H1 (cell line): ENCODE data around the gene KCNJ4. TPM values are rescaled to one million over a fixed set of nuclear protein-coding genes. Genes with fewer than 3 reads are reported as not detected.

Experiments
- CTCF ChIA-PET: fragments of 300-600 bp; sonication (Branson Sonifier 250); formaldehyde crosslinking; loops from one replicate; lab custom pipeline; 2021; ENCODE audit not compliant: partially characterized antibody; lab: Charles Lee
- POLR2A ChIA-PET: fragments of 300-600 bp; sonication (Branson Sonifier 250); formaldehyde crosslinking; loops from one replicate; lab custom pipeline; 2021; ENCODE audit warnings: inconsistent platforms; ENCODE audit not compliant: partially characterized antibody; lab: Charles Lee
- DNase-seq, 2 experiments: peaks; one replicate each; pipeline versions ENCODE4 v3.0.0 to v3.0.0-alpha.2; 2010 to 2022; ENCODE audit warnings: low spot score in 2 of 2, low read depth in 1 of 2, mixed read lengths in 1 of 2
- FAIRE-seq: peaks from 2 replicates; lab custom pipeline; 2011; peaks lifted over from hg19 to GRCh38; lab: Jason Lieb, UNC
- H2AFZ ChIP-seq: 2 replicates; pipeline ENCODE4 v1.8.1; 2012; ENCODE audit warnings: low read length, inconsistent platforms
- H2AK5ac ChIP-seq: 2 replicates; pipeline ENCODE4 v1.6.1; 2013; ENCODE audit warnings: low read depth, low read length
- H2BK120ac ChIP-seq: replicated peaks from 2 replicates; pipeline ENCODE3; 2013; ENCODE audit warnings: low read depth, low read length, inconsistent platforms
- H2BK12ac ChIP-seq: 2 replicates; pipeline ENCODE4 v1.6.1; 2013; ENCODE audit warnings: low read depth, low read length
- H2BK15ac ChIP-seq: 2 replicates; pipeline ENCODE4 v1.6.1; 2013; ENCODE audit warnings: low read length
- H2BK20ac ChIP-seq: 2 replicates; pipeline ENCODE4 v1.6.1; 2013; ENCODE audit warnings: low read length
- H2BK5ac ChIP-seq: 2 replicates; pipeline ENCODE4 v1.6.1; 2013; ENCODE audit warnings: low read depth, low read length
- H3K14ac ChIP-seq: 2 replicates; pipeline ENCODE4 v1.6.1; 2013; ENCODE audit warnings: inconsistent platforms; ENCODE audit not compliant: insufficient read length
- H3K18ac ChIP-seq: 2 replicates; pipeline ENCODE4 v1.6.1; 2013; ENCODE audit warnings: low read length; ENCODE audit errors: extremely low read depth
- H3K23ac ChIP-seq: 2 replicates; pipeline ENCODE4 v1.6.1; 2013; ENCODE audit warnings: inconsistent platforms; ENCODE audit not compliant: insufficient read length
- H3K23me2 ChIP-seq: 2 replicates; pipeline ENCODE4 v1.6.1; 2013; ENCODE audit warnings: low read depth, low read length
- H3K27ac ChIP-seq: 2 replicates; pipeline ENCODE4 v1.6.1; 2011; ENCODE audit warnings: low read depth, low read length, inconsistent platforms
- H3K27me3 ChIP-seq, 4 experiments: replicated peaks in 1 of 4; 1 replicate in 1 of 4; 2 replicates in 3 of 4; pipeline versions ENCODE4 v1.6.1 to v1.8.1; 2011 to 2013; ENCODE audit warnings: low read length in 3 of 4, mild to moderate bottlenecking in 3 of 4, inconsistent platforms in 2 of 4, mixed read lengths in 2 of 4, moderate library complexity in 1 of 4; ENCODE audit not compliant: control insufficient read depth in 3 of 4, insufficient read depth in 3 of 4; ENCODE audit errors: extremely low read depth in 1 of 4
- H3K36me3 ChIP-seq, 4 experiments: 2 replicates each; pipeline versions ENCODE4 v1.6.1 to v1.8.1; 2011 to 2013; ENCODE audit warnings: mild to moderate bottlenecking in 4 of 4, low read length in 3 of 4, moderate library complexity in 2 of 4, control low read depth in 1 of 4, inconsistent platforms in 1 of 4; ENCODE audit not compliant: insufficient read depth in 4 of 4, control insufficient read depth in 2 of 4
- H3K4ac ChIP-seq: replicated peaks from 2 replicates; pipeline ENCODE3; 2013; ENCODE audit warnings: low read length, low read depth, mixed read lengths, inconsistent platforms; ENCODE audit not compliant: insufficient read length
- H3K4me1 ChIP-seq, 4 experiments: replicated peaks in 1 of 4; 1 replicate in 1 of 4; 2 replicates in 3 of 4; pipeline versions ENCODE4 v1.6.1 to v1.8.1; 2011 to 2013; ENCODE audit warnings: low read length in 3 of 4, inconsistent platforms in 2 of 4, mixed read lengths in 1 of 4; ENCODE audit not compliant: insufficient read depth in 4 of 4, control insufficient read depth in 3 of 4
- H3K4me2 ChIP-seq, 2 experiments: 2 replicates each; pipeline versions ENCODE4 v1.6.1 to v1.8.1; 2011 to 2013; ENCODE audit warnings: low read depth in 2 of 2, low read length in 2 of 2, control low read depth in 1 of 2, inconsistent platforms in 1 of 2, mild to moderate bottlenecking in 1 of 2; ENCODE audit not compliant: insufficient read depth in 1 of 2
- H3K4me3 ChIP-seq, 4 experiments: fragments of 200-600, 300-600 bp in 1 of 4; sonication (generic), shearing (Covaris generic), sonication (Bioruptor Twin) in 1 of 4; 2 replicates each; pipeline versions ENCODE4 v1.5.1 to v1.8.1; 2011 to 2016; ENCODE audit warnings: low read length in 4 of 4, low read depth in 3 of 4, control low read depth in 2 of 4, inconsistent platforms in 2 of 4, mild to moderate bottlenecking in 2 of 4, mixed read lengths in 1 of 4, moderate library complexity in 1 of 4; ENCODE audit not compliant: insufficient read depth in 2 of 4; ENCODE audit errors: extremely low read depth in 1 of 4
- H3K56ac ChIP-seq: replicated peaks from 2 replicates; pipeline ENCODE3; 2013; ENCODE audit warnings: low read depth, mild to moderate bottlenecking, mixed read lengths, low read length, inconsistent platforms; ENCODE audit not compliant: insufficient read length
- H3K79me1 ChIP-seq: 2 replicates; pipeline ENCODE4 v1.6.1; 2013; ENCODE audit warnings: low read depth, low read length, control low read depth
- H3K79me2 ChIP-seq, 2 experiments: 2 replicates each; pipeline versions ENCODE4 v1.6.1 to v1.8.1; 2012 to 2013; ENCODE audit warnings: low read length in 2 of 2, mild to moderate bottlenecking in 2 of 2, inconsistent platforms in 1 of 2; ENCODE audit not compliant: insufficient read depth in 2 of 2, control insufficient read depth in 1 of 2
- H3K9ac ChIP-seq, 4 experiments: replicated peaks in 1 of 4; 1 replicate in 1 of 4; 2 replicates in 3 of 4; pipeline versions ENCODE4 v1.6.1 to v1.8.1; 2011 to 2013; ENCODE audit warnings: low read depth in 3 of 4, low read length in 3 of 4, control low read depth in 2 of 4, mild to moderate bottlenecking in 2 of 4, moderate library complexity in 2 of 4, inconsistent platforms in 1 of 4; ENCODE audit errors: extremely low read depth in 1 of 4
- H3K9me3 ChIP-seq, 2 experiments: 2 replicates each; pipeline versions ENCODE4 v1.6.1 to v1.8.1; 2012 to 2013; ENCODE audit warnings: mild to moderate bottlenecking in 2 of 2, moderate library complexity in 2 of 2, control low read depth in 1 of 2, inconsistent platforms in 1 of 2, low read depth in 1 of 2, low read length in 1 of 2, mixed read lengths in 1 of 2; ENCODE audit not compliant: insufficient read depth in 2 of 2
- H4K20me1 ChIP-seq, 2 experiments: replicated peaks in 1 of 2; 2 replicates each; pipeline versions ENCODE3 to v1.8.1; 2011 to 2013; ENCODE audit warnings: inconsistent platforms in 2 of 2, low read length in 2 of 2, mild to moderate bottlenecking in 1 of 2; ENCODE audit not compliant: insufficient read depth in 2 of 2, control insufficient read depth in 1 of 2
- H4K5ac ChIP-seq: 2 replicates; pipeline ENCODE4 v1.6.1; 2013; ENCODE audit warnings: low read length, low read depth, mixed read lengths, inconsistent platforms; ENCODE audit not compliant: insufficient read length
- H4K8ac ChIP-seq: 2 replicates; pipeline ENCODE4 v1.8.0; 2013; ENCODE audit warnings: mild to moderate bottlenecking, moderate library complexity, low read length, inconsistent platforms; ENCODE audit not compliant: insufficient read depth; ENCODE audit errors: extremely low read depth
- H4K91ac ChIP-seq: replicated peaks from 2 replicates; pipeline ENCODE3; 2013; ENCODE audit warnings: low read length, mixed read lengths, inconsistent platforms; ENCODE audit not compliant: insufficient read length
- BACH1 ChIP-seq: IDR thresholded peaks from 2 replicates; pipeline ENCODE4 v1.6.1; 2012; ENCODE audit warnings: low read length, improper control_type of control experiment
- BCL11A ChIP-seq, 2 experiments: IDR thresholded peaks; one replicate each; pipeline ENCODE4 v1.6.1; 2011; ENCODE audit warnings: low read depth in 2 of 2, low read length in 2 of 2, mild to moderate bottlenecking in 2 of 2
- GABPA ChIP-seq: IDR thresholded peaks from 2 replicates; pipeline ENCODE4 v1.6.1; 2011; ENCODE audit warnings: mild to moderate bottlenecking, low read length, moderate library complexity, borderline replicate concordance; ENCODE audit not compliant: insufficient read depth
- NANOG ChIP-seq: IDR thresholded peaks from 2 replicates; pipeline ENCODE4 v1.6.1; 2011; ENCODE audit warnings: low read length, low read depth, mild to moderate bottlenecking, inconsistent platforms; ENCODE audit not compliant: insufficient read depth, poor library complexity, severe bottlenecking
- POU5F1 ChIP-seq: IDR thresholded peaks from 2 replicates; pipeline ENCODE4 v1.6.1; 2011; ENCODE audit warnings: low read depth, mild to moderate bottlenecking, low read length, moderate library complexity
- SIRT6 ChIP-seq: IDR thresholded peaks from one replicate; pipeline ENCODE4 v1.7.1; 2012; ENCODE audit warnings: low read length, inconsistent platforms
- TAF7 ChIP-seq: optimal IDR thresholded peaks from 2 replicates; pipeline ENCODE3; 2011; ENCODE audit warnings: low read depth, mild to moderate bottlenecking, inconsistent platforms, low read length, moderate library complexity, borderline replicate concordance
- WGBS, 2 experiments: shearing (Covaris generic) in 1 of 2; methylation state at CpG; one replicate each; pipeline versions ENCODE4 v1.1.6 to v1.1.7; 2013 to 2015; ENCODE audit warnings: low lambda C conversion rate in 2 of 2, mixed read lengths in 2 of 2, inconsistent platforms in 1 of 2, low coverage in 1 of 2, missing lambda C conversion rate in 1 of 2; ENCODE audit not compliant: insufficient replicate concordance in 2 of 2, insufficient coverage in 1 of 2, insufficient read length in 1 of 2; ENCODE audit errors: extremely low coverage in 1 of 2, missing lambda C conversion rate in 1 of 2; 5-methylcytosine and 5-hydroxymethylcytosine counted together
- polyA plus RNA-seq, 7 experiments: library from polyadenylated mRNA; depleted of rRNA in 3 of 7; stranded (reverse) in 5 of 7; unstranded in 2 of 7; fragments of >200 nt in 5 of 7; fragments of 200-250 nt in 2 of 7; gene quantifications; 1 replicate in 5 of 7; 2 replicates in 1 of 7; 4 replicates in 1 of 7; pipeline versions ENCODE4 v1.2.1 to v1.2.3, GENCODE V29; 2011 to 2013; ENCODE audit warnings: missing spikeins in 2 of 7, mixed read lengths in 2 of 7
- total RNA-seq: library from RNA; stranded (reverse); fragmentation: NEBNext Ultra II Directional; extraction: Animal tissue kit (Norgen Biotek cat#: 25700); gene quantifications from 2 replicates; pipeline ENCODE4 v1.2.1, GENCODE V29; 2021

The KCNJ4 gene
- total and polyA plus RNA-seq, 2 of the 8 experiments (the other 6 are each of a cell fraction or from before 2014, with no cell fraction given), result 1.4 to 2.2 TPM

- FAIRE-seq (no peak), DNase-seq (no peak)
- 90% methylated on average over 10 of the region's 10 CpGs; no CpG with 5 or more reads in 1 of the 2 experiments for WGBS, 2 experiments
- Histone ChIP-seq H2BK5ac (no peak overlapping the region), H3K56ac (no peak overlapping the region), H4K91ac (no peak overlapping the region), H4K5ac (no peak overlapping the region), H2AFZ (no peak overlapping the region), H4K8ac (no peak overlapping the region), H3K79me2 (no peaks in the 10 kb centered on the region), H3K36me3 (no peaks in the 10 kb centered on the region), H3K23me2 (no peaks in the 10 kb centered on the region), H3K27me3 (no peaks in the 10 kb centered on the region), H3K18ac (no peak overlapping the region), H4K20me1 (peaks cover 0 to 4% of the 10 kb centered on the region in 2 experiments), H2BK15ac (no peak overlapping the region), H2AK5ac (no peak overlapping the region), H3K4me2 (no peak overlapping the region), H3K9me3 (no peaks in the 10 kb centered on the region), H3K14ac (no peak overlapping the region), H3K4ac (peak overlapping the region; percentile 25), H3K4me3 (no peak overlapping the region), H3K4me1 (no peaks in the 10 kb centered on the region; a peak in 1 of 7 replicates), H3K9ac (no peak overlapping the region), H3K79me1 (no peaks in the 10 kb centered on the region), H3K27ac (no peak overlapping the region), H3K23ac (no peak overlapping the region), H2BK120ac (no peak overlapping the region), H2BK20ac (no peak overlapping the region), H2BK12ac (no peak overlapping the region)
- CTCF ChIA-PET, result interaction anchor here (1.2 to 7.4 kb wide), 2 partner anchors 8 to 10 kb away, joined by 5 to 78 read pairs; no protein-coding TSS in a partner anchor
- POLR2A ChIA-PET, result interaction anchor here (1.5 to 3.3 kb wide), 4 partner anchors 8 to 47 kb away, joined by 3 to 11 read pairs (median 4); no protein-coding TSS in a partner anchor
- no peak for TF ChIP-seq TAF7
- TF ChIP-seq BCL11A (IDR thresholded peaks at IDR 0.05; ENCODE audit: low read depth in 2 of 2, low read length in 2 of 2), result no peak
- no peak for TF ChIP-seq GABPA
- TF ChIP-seq NANOG, result no peak
- no peak for TF ChIP-seq SIRT6
- no peak for TF ChIP-seq POU5F1
- TF ChIP-seq BACH1, result no peak
Measured at GRCh38 chr22:38444783-38445182, 10.2 kb downstream of the KCNJ4 start.
